Body of pancreas (tissue), 4 donors: Measurements from ENCODE around the gene COL23A1.

ENCODE experiments used
- CTCF ChIP-seq, 7 experiments: fragments of 450-650 bp in 4 of 7; fragments of 200-600 bp in 3 of 7; sonication (generic) in 3 of 7; IDR thresholded peaks; one replicate each; pipeline ENCODE4 v1.5.1; 2016 to 2019; ENCODE audit warnings: antibody characterized with exemption in 7 of 7
- POLR2A ChIP-seq, 3 donors: fragments of 450-650 bp; IDR thresholded peaks; one replicate each; pipeline ENCODE4 v1.6.1; 2016; ENCODE audit warnings: antibody characterized with exemption in 3 of 3, mild to moderate bottlenecking in 2 of 3

- TF ChIP-seq POLR2A (IDR thresholded peaks at IDR 0.05) = no peak
- TF ChIP-seq CTCF (IDR thresholded peaks at IDR 0.05) = no peak
Observed at GRCh38 chr5:178428341-178429155, 161.6 kb downstream of the COL23A1 start.
